A549 treated with AZD2906 at 1 μM for 4 hours (cell line): Measurements from ENCODE around the gene ERVV-1. TPM values are rescaled to one million over a fixed set of nuclear protein-coding genes. Genes with fewer than 3 reads are reported as not detected.

ENCODE experiments used
- total RNA-seq: library from RNA; stranded (reverse); fragments of 200-300 nt; extraction: Qiagen RNA extraction; gene quantifications from 5 replicates; pipeline ENCODE4 v1.2.3, GENCODE V29; 2022

Gene ERVV-1
- 0.03 TPM in 1 of 5 replicates, not detected in the others for total RNA-seq

GRCh38 chr19:53013621-53014020 lies at the start of gene ERVV-1:
Gene ERVV-1 (plus strand): TSS chr19:53013921. CDS start chr19:53014091, 170 bp downstream.

Other genes starting within 250 kb of the ERVV-1 start
- gene ZNF600, start 227.1 kb upstream of the ERVV-1 start, total RNA-seq, result 0.07 to 0.27 TPM (median 0.17 TPM) in 5 replicates
- gene ZNF28, start 192.3 kb upstream of the ERVV-1 start, total RNA-seq, result 0.45 to 2.1 TPM (median 1.1 TPM) in 5 replicates
- gene ZNF468, start 156.3 kb upstream of the ERVV-1 start, total RNA-seq, result 0.31 to 0.78 TPM (median 0.45 TPM) in 5 replicates
- not detected in 5 replicates for gene ZNF320, start 116.3 kb upstream of the ERVV-1 start, total RNA-seq
- gene ZNF888, start 90.5 kb upstream of the ERVV-1 start, total RNA-seq, result 0.05 TPM in 1 of 5 replicates, not detected in the others
- 0.04 to 0.10 TPM (median 0.06 TPM) in 4 of 5 replicates, not detected in the other for gene ZNF816, start 51.0 kb upstream of the ERVV-1 start, total RNA-seq
- not detected in 5 replicates for gene ERVV-2, start 30.8 kb downstream of the ERVV-1 start, total RNA-seq
- gene ZNF160, start 89.5 kb downstream of the ERVV-1 start, total RNA-seq, result 6.6 to 9.2 TPM (median 6.9 TPM) in 5 replicates
- gene ZNF415, start 119.0 kb downstream of the ERVV-1 start, total RNA-seq, result not detected in 5 replicates
- not detected in 5 replicates for gene ZNF347, start 145.1 kb downstream of the ERVV-1 start, total RNA-seq
- not detected in 5 replicates for gene ZNF665, start 179.4 kb downstream of the ERVV-1 start, total RNA-seq
- gene ZNF677, start 241.0 kb downstream of the ERVV-1 start, total RNA-seq, result not detected in 5 replicates
- not detected in 5 replicates for gene VN1R2, start 244.4 kb downstream of the ERVV-1 start, total RNA-seq